ENCODE results near the gene TFF2. TPM values are rescaled to one million over a fixed set of nuclear protein-coding genes. Genes with fewer than 3 reads are reported as not detected.

TFF2 gene
- polyA plus RNA-seq, 3 donors = not detected

DNA sequence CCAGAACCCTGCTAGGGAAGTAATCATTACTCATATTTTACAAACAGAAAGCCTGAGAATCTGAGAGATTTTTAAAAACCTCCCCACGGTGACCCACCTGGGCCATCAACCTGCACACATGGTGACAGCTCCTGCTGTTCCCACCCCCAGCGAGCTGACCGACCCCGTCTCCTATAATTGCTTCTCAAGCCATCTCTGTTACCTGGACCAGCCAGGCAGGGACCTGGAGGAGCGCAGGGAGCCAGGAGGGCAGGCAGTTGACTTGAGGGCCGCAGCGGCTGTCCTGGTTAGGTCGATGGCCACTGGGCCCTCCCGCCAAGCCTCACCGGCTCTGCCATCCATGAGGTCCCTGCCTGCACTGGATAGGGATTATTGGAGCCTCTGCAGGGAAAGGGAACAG is 7.7 kb downstream of the TFF2 start:
- TF ChIP-seq, protein P1, sequence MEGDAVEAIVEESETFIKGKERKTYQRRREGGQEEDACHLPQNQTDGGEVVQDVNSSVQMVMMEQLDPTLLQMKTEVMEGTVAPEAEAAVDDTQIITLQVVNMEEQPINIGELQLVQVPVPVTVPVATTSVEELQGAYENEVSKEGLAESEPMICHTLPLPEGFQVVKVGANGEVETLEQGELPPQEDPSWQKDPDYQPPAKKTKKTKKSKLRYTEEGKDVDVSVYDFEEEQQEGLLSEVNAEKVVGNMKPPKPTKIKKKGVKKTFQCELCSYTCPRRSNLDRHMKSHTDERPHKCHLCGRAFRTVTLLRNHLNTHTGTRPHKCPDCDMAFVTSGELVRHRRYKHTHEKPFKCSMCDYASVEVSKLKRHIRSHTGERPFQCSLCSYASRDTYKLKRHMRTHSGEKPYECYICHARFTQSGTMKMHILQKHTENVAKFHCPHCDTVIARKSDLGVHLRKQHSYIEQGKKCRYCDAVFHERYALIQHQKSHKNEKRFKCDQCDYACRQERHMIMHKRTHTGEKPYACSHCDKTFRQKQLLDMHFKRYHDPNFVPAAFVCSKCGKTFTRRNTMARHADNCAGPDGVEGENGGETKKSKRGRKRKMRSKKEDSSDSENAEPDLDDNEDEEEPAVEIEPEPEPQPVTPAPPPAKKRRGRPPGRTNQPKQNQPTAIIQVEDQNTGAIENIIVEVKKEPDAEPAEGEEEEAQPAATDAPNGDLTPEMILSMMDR (IDR thresholded peaks at IDR 0.05) = no peak
- Histone ChIP-seq H3K79me2 (ENCODE audit: insufficient read depth, low read length) (no peaks in the 10 kb centered on the region), H3K4me2 (replicated peaks; ENCODE audit: extremely low read depth, low read length, poor library complexity, severe bottlenecking) (no peak overlapping the region), H2AFZ (ENCODE audit: insufficient read depth, low read depth, low read length, poor library complexity, severe bottlenecking) (no peak overlapping the region), H3K36me3 (replicated peaks in 1 of 2; ENCODE audit: control insufficient read depth in 1 of 2, insufficient read depth in 2 of 2, low read length in 2 of 2) (no peaks in the 10 kb centered on the region), H3K4me3 (replicated peaks in 1 of 3; ENCODE audit: low read depth in 2 of 3, low read length in 3 of 3) (no peak overlapping the region), H4K20me1 (ENCODE audit: insufficient read depth, low read length) (no peaks in the 10 kb centered on the region), H3K4me1 (ENCODE audit: control insufficient read depth in 1 of 2, insufficient read depth in 2 of 2, low read length in 2 of 2) (peaks cover under 1 to 2% of the 10 kb centered on the region in 2 donors), H3K9ac (ENCODE audit: insufficient read depth, low read length, poor library complexity, severe bottlenecking) (no peak overlapping the region), H3K27me3 (ENCODE audit: control insufficient read depth in 2 of 2, insufficient read depth in 2 of 2, low read length in 2 of 2) (no peaks in the 10 kb centered on the region), H3K9me3 (replicated peaks in 1 of 2; ENCODE audit: control insufficient read depth in 1 of 2, insufficient read depth in 1 of 2, low read length in 2 of 2) (no peaks in the 10 kb centered on the region), H3K27ac (ENCODE audit: low read depth in 1 of 2, low read length in 2 of 2) (no peak overlapping the region)
- no peaks in the 10 kb centered on the region for H3K36me3 Mint-ChIP-seq
- H3K4me3 Mint-ChIP-seq = no peak overlapping the region
- peaks cover 2% of the 10 kb centered on the region for H3K4me1 Mint-ChIP-seq
- peaks cover 0 to 5% (median 2%) of the 10 kb centered on the region in 3 donors for H3K27me3 Mint-ChIP-seq (ENCODE audit: low read depth in 3 of 3)
- no peak overlapping the region for H3K27ac Mint-ChIP-seq
- intact Hi-C loops (cut with micrococcal nuclease) = no loop called here
- H3K9me3 Mint-ChIP-seq = no peaks in the 10 kb centered on the region
- WGBS (ENCODE audit: insufficient coverage) = 92% methylated on average over 10 of the region's 10 CpGs
- no peak for DNase-seq

DNA sequence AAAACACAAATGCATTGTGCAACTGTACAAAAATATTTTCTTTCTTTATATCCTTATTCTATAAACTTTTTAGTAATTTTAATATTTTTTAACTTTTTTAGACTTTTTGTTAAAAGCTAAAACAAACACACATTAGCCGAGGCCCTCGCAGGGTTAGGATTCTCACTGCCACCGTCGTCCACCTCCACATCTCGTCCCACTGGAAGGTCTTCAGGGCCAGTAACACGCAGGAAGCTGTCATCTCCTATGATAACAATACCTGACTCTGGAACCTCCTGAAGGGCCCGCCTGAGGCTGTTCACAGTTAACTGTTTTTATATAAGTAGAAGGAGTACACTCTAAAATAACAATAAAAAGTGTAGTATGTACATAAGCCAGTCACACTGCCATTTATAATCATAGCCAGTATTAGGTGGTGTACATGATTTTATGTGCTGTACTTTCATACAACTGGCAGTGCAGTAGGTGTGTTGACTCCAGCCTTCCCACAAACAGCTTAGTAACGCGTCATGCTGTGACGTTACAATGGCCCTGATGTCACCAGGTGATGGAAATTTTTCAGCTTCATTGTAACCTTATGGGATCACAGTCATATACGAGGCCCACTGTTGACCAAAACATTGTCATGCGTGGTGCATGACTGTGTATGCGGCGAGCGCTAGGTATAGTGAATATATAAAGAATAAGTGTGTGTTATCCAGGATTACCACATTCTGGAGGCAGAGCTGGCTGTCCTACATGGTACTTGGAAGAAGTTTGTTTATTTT is 8.8 kb downstream of the TFF2 start:
- no peak overlapping the region for H3K27ac ChIP-seq (ENCODE audit: low read depth in 1 of 2, low read length in 2 of 2)
- no peaks in the 10 kb centered on the region for H3K9me3 ChIP-seq (replicated peaks in 1 of 2; ENCODE audit: control insufficient read depth in 1 of 2, insufficient read depth in 1 of 2, low read length in 2 of 2)
- no peak overlapping the region for H3K4me3 Mint-ChIP-seq
- H2AFZ ChIP-seq (ENCODE audit: insufficient read depth, low read depth, low read length, poor library complexity, severe bottlenecking) = no peak overlapping the region
- H3K4me3 ChIP-seq (replicated peaks in 1 of 3; ENCODE audit: low read depth in 2 of 3, low read length in 3 of 3) = no peak overlapping the region
- H3K27me3 ChIP-seq (ENCODE audit: control insufficient read depth in 2 of 2, insufficient read depth in 2 of 2, low read length in 2 of 2) = no peaks in the 10 kb centered on the region
- no peaks in the 10 kb centered on the region for H3K36me3 ChIP-seq (replicated peaks in 1 of 2; ENCODE audit: control insufficient read depth in 1 of 2, insufficient read depth in 2 of 2, low read length in 2 of 2)
- H3K79me2 ChIP-seq (ENCODE audit: insufficient read depth, low read length) = no peaks in the 10 kb centered on the region
- 100% methylated on average over 13 of the region's 15 CpGs for WGBS (ENCODE audit: insufficient coverage)
- peaks cover 9% of the 10 kb centered on the region for H3K4me1 Mint-ChIP-seq
- H3K4me2 ChIP-seq (replicated peaks; ENCODE audit: extremely low read depth, low read length, poor library complexity, severe bottlenecking) = no peak overlapping the region
- H3K4me1 ChIP-seq (ENCODE audit: control insufficient read depth in 1 of 2, insufficient read depth in 2 of 2, low read length in 2 of 2) = peaks cover 6 to 7% of the 10 kb centered on the region in 2 donors
- H3K9ac ChIP-seq (ENCODE audit: insufficient read depth, low read length, poor library complexity, severe bottlenecking) = no peak overlapping the region
- intact Hi-C loops (cut with micrococcal nuclease) = no loop called here
- H3K36me3 Mint-ChIP-seq = no peaks in the 10 kb centered on the region
- H3K27me3 Mint-ChIP-seq (ENCODE audit: low read depth in 3 of 3) = peaks cover 2 to 7% (median 3%) of the 10 kb centered on the region in 3 donors
- H3K9me3 Mint-ChIP-seq = peaks cover 0 to 2% (median 0%) of the 10 kb centered on the region in 7 donors
- no peaks in the 10 kb centered on the region for H4K20me1 ChIP-seq (ENCODE audit: insufficient read depth, low read length)
- H3K27ac Mint-ChIP-seq = no peak overlapping the region
- TF ChIP-seq, protein P1 (IDR thresholded peaks at IDR 0.05) = no peak
- DNase-seq = no peak

All from CD14-positive monocyte (primary cell).